H9 (cell line): ENCODE results near the gene SIN3B. TPM values are rescaled to one million over a fixed set of nuclear protein-coding genes. Genes with fewer than 3 reads are reported as not detected.

Experiments
- DNase-seq: peaks from one replicate; pipeline ENCODE4 v3.0.0-alpha.2; 2017
- H2AFZ ChIP-seq: one replicate; pipeline ENCODE4 v1.6.1; 2013; ENCODE audit warnings: mild to moderate bottlenecking, low read length, control low read depth, moderate library complexity
- H2AK5ac ChIP-seq: 2 replicates; pipeline ENCODE4 v1.6.1; 2013; ENCODE audit warnings: low read length, control low read depth, mixed read lengths; ENCODE audit not compliant: insufficient read length
- H2BK120ac ChIP-seq: one replicate; pipeline ENCODE4 v1.6.1; 2013; ENCODE audit warnings: low read depth, mild to moderate bottlenecking, low read length, control low read depth, inconsistent platforms; ENCODE audit not compliant: poor library complexity, severe bottlenecking
- H2BK12ac ChIP-seq: 2 replicates; pipeline ENCODE4 v1.6.1; 2013; ENCODE audit warnings: low read length, control low read depth, mixed read lengths, low read depth; ENCODE audit not compliant: insufficient read length
- H2BK15ac ChIP-seq: 2 replicates; pipeline ENCODE4 v1.6.1; 2013; ENCODE audit warnings: low read depth, low read length, control low read depth
- H2BK20ac ChIP-seq: one replicate; pipeline ENCODE4 v1.6.1; 2013; ENCODE audit warnings: low read depth, mild to moderate bottlenecking, low read length, control low read depth, inconsistent platforms; ENCODE audit not compliant: poor library complexity, severe bottlenecking
- H2BK5ac ChIP-seq: 2 replicates; pipeline ENCODE4 v1.6.1; 2013; ENCODE audit warnings: low read length, control low read depth, mixed read lengths; ENCODE audit not compliant: insufficient read length
- H3K14ac ChIP-seq: 2 replicates; pipeline ENCODE4 v1.6.1; 2013; ENCODE audit warnings: low read length, control low read depth; ENCODE audit not compliant: insufficient read depth
- H3K18ac ChIP-seq: 2 replicates; pipeline ENCODE4 v1.6.1; 2013; ENCODE audit warnings: low read depth, mild to moderate bottlenecking, mixed read lengths, low read length, control low read depth; ENCODE audit not compliant: insufficient read length
- H3K23ac ChIP-seq: 2 replicates; pipeline ENCODE4 v1.6.1; 2013; ENCODE audit warnings: low read length, control low read depth, mixed read lengths, low read depth; ENCODE audit not compliant: insufficient read length
- H3K23me2 ChIP-seq: 2 replicates; pipeline ENCODE4 v1.6.1; 2013; ENCODE audit warnings: low read depth, mild to moderate bottlenecking, mixed read lengths, low read length, control low read depth; ENCODE audit not compliant: insufficient read length, poor library complexity, severe bottlenecking
- H3K27ac ChIP-seq: 2 replicates; pipeline ENCODE4 v1.5.1; 2013; ENCODE audit warnings: low read length, control low read depth, mixed read lengths, low read depth; ENCODE audit not compliant: insufficient read length
- H3K27me3 ChIP-seq: 2 replicates; pipeline ENCODE4 v1.6.1; 2013; ENCODE audit warnings: low read length, control low read depth, inconsistent platforms; ENCODE audit not compliant: insufficient read depth
- H3K4ac ChIP-seq: 2 replicates; pipeline ENCODE4 v1.6.1; 2013; ENCODE audit warnings: low read depth, mild to moderate bottlenecking, control low read depth, inconsistent platforms, low read length, moderate library complexity
- H3K4me1 ChIP-seq: 2 replicates; pipeline ENCODE4 v1.6.1; 2013; ENCODE audit warnings: low read length, control low read depth, inconsistent platforms; ENCODE audit not compliant: insufficient read depth
- H3K4me2 ChIP-seq: 2 replicates; pipeline ENCODE4 v1.6.1; 2013; ENCODE audit warnings: low read length, control low read depth, mixed read lengths; ENCODE audit not compliant: insufficient read length, insufficient read depth
- H3K56ac ChIP-seq: 2 replicates; pipeline ENCODE4 v1.6.1; 2013; ENCODE audit warnings: low read depth, mild to moderate bottlenecking, mixed read lengths, low read length, control low read depth; ENCODE audit not compliant: insufficient read length
- H3K79me1 ChIP-seq: 2 replicates; pipeline ENCODE4 v1.6.1; 2013; ENCODE audit warnings: low read depth, mild to moderate bottlenecking, moderate library complexity, low read length, control low read depth, inconsistent platforms; ENCODE audit not compliant: insufficient read depth, poor library complexity, severe bottlenecking
- H3K79me2 ChIP-seq: 2 replicates; pipeline ENCODE4 v1.6.1; 2013; ENCODE audit warnings: low read length, control low read depth, inconsistent platforms; ENCODE audit not compliant: insufficient read depth
- H3K9ac ChIP-seq: 2 replicates; pipeline ENCODE4 v1.6.1; 2013; ENCODE audit warnings: low read length, control low read depth, mixed read lengths; ENCODE audit not compliant: insufficient read length; ENCODE audit errors: extremely low read depth
- H3K9me3 ChIP-seq: one replicate; pipeline ENCODE4 v1.6.1; 2013; ENCODE audit warnings: low read depth, low read length, inconsistent platforms; ENCODE audit not compliant: control insufficient read depth
- H3T11ph ChIP-seq: one replicate; pipeline ENCODE4 v1.6.1; 2013; ENCODE audit warnings: mild to moderate bottlenecking, low read length, control low read depth, inconsistent platforms
- H4K20me1 ChIP-seq: one replicate; pipeline ENCODE4 v1.6.1; 2013; ENCODE audit not compliant: control insufficient read depth, insufficient read length, insufficient read depth
- H4K5ac ChIP-seq: 2 replicates; pipeline ENCODE4 v1.6.1; 2013; ENCODE audit warnings: low read depth, mild to moderate bottlenecking, mixed read lengths, low read length, control low read depth; ENCODE audit not compliant: insufficient read length
- H4K8ac ChIP-seq: replicated peaks from 2 replicates; pipeline ENCODE4 v1.6.1; 2013; ENCODE audit warnings: low read length, control low read depth, mixed read lengths, low read depth; ENCODE audit not compliant: insufficient read length
- H4K91ac ChIP-seq: 2 replicates; pipeline ENCODE4 v1.6.1; 2013; ENCODE audit warnings: low read depth, mild to moderate bottlenecking, moderate library complexity, mixed read lengths, low read length, control low read depth; ENCODE audit not compliant: insufficient read length
- H3K27ac Mint-ChIP-seq, 3 experiments: 2 replicates in 2 of 3; 3 replicates in 1 of 3; pipeline ENCODE4 v1.8.0; 2020 to 2021; ENCODE audit warnings: mixed read lengths in 3 of 3, mild to moderate bottlenecking in 1 of 3, moderate library complexity in 1 of 3
- H3K27me3 Mint-ChIP-seq: 2 replicates; pipeline ENCODE4 v1.8.0; 2021; ENCODE audit warnings: low read depth, mild to moderate bottlenecking, moderate library complexity, mixed read lengths
- H3K36me3 Mint-ChIP-seq, 3 experiments: 2 replicates in 2 of 3; 3 replicates in 1 of 3; pipeline ENCODE4 v1.8.0; 2020 to 2021; ENCODE audit warnings: low read depth in 3 of 3, mixed read lengths in 3 of 3; ENCODE audit not compliant: insufficient read depth in 1 of 3
- H3K4me1 Mint-ChIP-seq, 2 experiments: 2 replicates each; pipeline ENCODE4 v1.8.0; 2020; ENCODE audit warnings: mixed read lengths in 2 of 2
- H3K4me3 Mint-ChIP-seq, 2 experiments: 2 replicates in 1 of 2; 3 replicates in 1 of 2; pipeline ENCODE4 v1.8.0; 2020 to 2021; ENCODE audit warnings: mild to moderate bottlenecking in 2 of 2, mixed read lengths in 2 of 2, moderate library complexity in 1 of 2
- H3K9me3 Mint-ChIP-seq, 2 experiments: 2 replicates in 1 of 2; 3 replicates in 1 of 2; pipeline ENCODE4 v1.8.0; 2020; ENCODE audit warnings: mild to moderate bottlenecking in 2 of 2, mixed read lengths in 2 of 2, moderate library complexity in 1 of 2
- CTCF ChIP-seq: fragments of 200-600 bp; sonication (generic); conservative IDR thresholded peaks from 3 replicates; pipeline ENCODE4 v1.8.0; 2021; ENCODE audit warnings: antibody characterized with exemption, mild to moderate bottlenecking
- WGBS: extraction: QIAGEN DNeasy Blood & Tissue Kit; methylation state at CpG from one replicate; pipeline ENCODE4 v1.1.7; 2013; ENCODE audit warnings: missing lambda C conversion rate, low lambda C conversion rate, mixed read lengths; ENCODE audit not compliant: insufficient read length; ENCODE audit errors: extremely low coverage; 5-methylcytosine and 5-hydroxymethylcytosine counted together
- long read RNA-seq: library from polyadenylated mRNA; unstranded; transcript quantifications from one replicate; pipeline ENCODE4 v2.0.0, GENCODE V29; 2020
- total RNA-seq: library from RNA; stranded (reverse); gene quantifications from 2 replicates; pipeline ENCODE4 v1.2.1, GENCODE V29; 2021

The SIN3B gene
- 72.5 and 72.7 TPM in 2 replicates for total RNA-seq
- long read RNA-seq, full-length matches to known transcripts: 10 of 28 reads
- long read RNA-seq, partial matches to known transcripts: 5 of 28 reads
- long read RNA-seq, other reads (novel, unspliced or antisense): 13 of 28 reads

- Histone ChIP-seq H2BK5ac (no peak within 1 kb of the TSS), H4K20me1 (no peaks in the 10 kb centered on the region), H3K27ac (no peak within 1 kb of the TSS), H3K9ac (peak within 1 kb of the TSS; percentile 60), H2BK15ac (no peak within 1 kb of the TSS), H4K5ac (no peak within 1 kb of the TSS), H3K27me3 (no peaks in the 10 kb centered on the region), H2BK12ac (no peak within 1 kb of the TSS), H4K91ac (no peak within 1 kb of the TSS), H3K79me2 (no peaks in the 10 kb centered on the region), H3K4me2 (peak within 1 kb of the TSS; percentile 82), H2BK20ac (no peak within 1 kb of the TSS), H2BK120ac (no peak within 1 kb of the TSS), H3K14ac (peak within 1 kb of the TSS; percentile 60; the same call in 1 of the 2 replicates), H3K56ac (no peak within 1 kb of the TSS), H3K18ac (no peak within 1 kb of the TSS), H2AK5ac (no peak within 1 kb of the TSS), H4K8ac (no peak within 1 kb of the TSS), H3K4ac (no peak within 1 kb of the TSS), H3K23me2 (peaks cover 5% of the 10 kb centered on the region), H2AFZ (peak within 1 kb of the TSS; percentile 86), H3K9me3 (no peaks in the 10 kb centered on the region), H3K23ac (no peak within 1 kb of the TSS), H3K79me1 (peaks cover 9% of the 10 kb centered on the region), H3K4me1 (peaks cover 3% of the 10 kb centered on the region; the same call in 1 of the 2 replicates), H3T11ph (no peak within 1 kb of the TSS)
- Mint-ChIP-seq H3K36me3 (peaks cover 21 to 36% (median 36%) of the 10 kb centered on the region in 3 experiments), H3K9me3 (no peaks in the 10 kb centered on the region; a peak in 1 of 5 replicates), H3K27me3 (peaks cover 5% of the 10 kb centered on the region), H3K27ac (peak within 1 kb of the TSS; percentile 59 to 95 (median 76); a peak in 4 of 7 replicates), H3K4me1 (peaks cover 37 to 38% of the 10 kb centered on the region in 2 experiments), H3K4me3 (peak within 1 kb of the TSS; percentile 87 to 94)
- TF ChIP-seq CTCF: no peak
- no CpG with 5 or more reads among the region's 63 CpGs for WGBS
- DNase-seq: peak; percentile 90
Observed at GRCh38 chr19:16829010-16829821, at the start of gene SIN3B. Gene SIN3B, plus strand, starts transcription at chr19:16829398. Its CDS starts 23 bp downstream, at chr19:16829421.
